Urinary bladder (tissue), 4 donors: ENCODE data around the gene FLG2. TPM values are rescaled to one million over a fixed set of nuclear protein-coding genes. Genes with fewer than 3 reads are reported as not detected.

ENCODE experiments used
- DNase-seq: peaks from one replicate; pipeline ENCODE4 v3.0.0-alpha.2; 2015; ENCODE audit errors: extremely low spot score
- H3K27ac ChIP-seq: one replicate; pipeline ENCODE4 v1.5.1; 2013; ENCODE audit warnings: low read depth, mild to moderate bottlenecking, moderate library complexity
- H3K36me3 ChIP-seq: one replicate; pipeline ENCODE4 v1.6.1; 2013; ENCODE audit warnings: mild to moderate bottlenecking, moderate library complexity; ENCODE audit not compliant: insufficient read depth
- H3K4me1 ChIP-seq: one replicate; pipeline ENCODE4 v1.6.1; 2013; ENCODE audit warnings: mild to moderate bottlenecking, moderate library complexity; ENCODE audit not compliant: insufficient read depth
- H3K4me3 ChIP-seq: one replicate; pipeline ENCODE4 v1.5.1; 2013; ENCODE audit warnings: low read depth, low read length
- WGBS: extraction: QIAGEN DNeasy Blood & Tissue Kit; methylation state at CpG from one replicate; pipeline ENCODE4 v1.1.7; 2013; 5-methylcytosine and 5-hydroxymethylcytosine counted together
- polyA plus RNA-seq: library from polyadenylated mRNA; stranded (reverse); fragments of 200-250 nt; gene quantifications from one replicate; pipeline ENCODE4 v1.2.3, GENCODE V29; 2013
- total RNA-seq: library from RNA; depleted of rRNA; stranded (reverse); fragments of >200 nt; gene quantifications from one replicate; pipeline ENCODE4 v1.2.3, GENCODE V29; 2014
- donor health status: healthy with polysubstance abuse.
- donor health status: healthy.

FLG2 gene
- total RNA-seq (not detected), polyA plus RNA-seq (not detected)

DNA sequence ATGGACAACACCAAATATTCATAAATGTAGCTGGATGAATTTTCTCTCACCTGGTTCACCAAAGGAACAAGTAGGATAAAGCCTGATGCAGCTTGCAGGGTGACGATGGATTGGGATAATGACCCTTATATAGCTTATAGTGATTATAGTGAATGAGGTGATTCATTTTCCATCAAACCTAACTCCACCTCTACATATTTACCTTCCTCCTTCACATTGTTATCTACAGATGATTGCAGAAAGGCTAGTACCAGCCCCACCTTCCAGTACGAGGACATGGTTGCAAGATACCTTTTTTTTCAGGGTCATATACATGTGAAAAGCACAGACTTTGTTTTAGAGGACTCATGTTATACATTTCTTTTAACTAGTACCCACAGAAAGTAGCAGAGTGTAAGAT lies at the start of gene FLG2:
Gene FLG2 (minus strand): TSS at position 101 of the 400 bp plus-strand sequence. CDS start 1,122 bp downstream, outside the sequence.
- Histone ChIP-seq H3K4me1 (no peaks in the 10 kb centered on the region), H3K36me3 (no peaks in the 10 kb centered on the region), H3K4me3 (no peak within 1 kb of the TSS), H3K27ac (no peak within 1 kb of the TSS)
- DNase-seq = no peak
- WGBS = 83% methylated on average over 2 of the region's 2 CpGs

GRCh38 chr1:152408664-152409063 lies 48.9 kb upstream of the FLG2 start:
- H3K36me3 ChIP-seq = no peaks in the 10 kb centered on the region
- no peak for DNase-seq
- WGBS = 90% methylated on average over 4 of the region's 4 CpGs
- H3K27ac ChIP-seq = no peak overlapping the region
- no peak overlapping the region for H3K4me3 ChIP-seq
- H3K4me1 ChIP-seq = no peaks in the 10 kb centered on the region

- H3K4me1 ChIP-seq = no peaks in the 10 kb centered on the region
- H3K27ac ChIP-seq = no peak overlapping the region
- H3K36me3 ChIP-seq = no peaks in the 10 kb centered on the region
- no peak for DNase-seq
- no peak overlapping the region for H3K4me3 ChIP-seq
- WGBS = 30% methylated on average over 8 of the region's 8 CpGs
Observed at GRCh38 chr1:152398812-152399698, 39.2 kb upstream of the FLG2 start.

DNA sequence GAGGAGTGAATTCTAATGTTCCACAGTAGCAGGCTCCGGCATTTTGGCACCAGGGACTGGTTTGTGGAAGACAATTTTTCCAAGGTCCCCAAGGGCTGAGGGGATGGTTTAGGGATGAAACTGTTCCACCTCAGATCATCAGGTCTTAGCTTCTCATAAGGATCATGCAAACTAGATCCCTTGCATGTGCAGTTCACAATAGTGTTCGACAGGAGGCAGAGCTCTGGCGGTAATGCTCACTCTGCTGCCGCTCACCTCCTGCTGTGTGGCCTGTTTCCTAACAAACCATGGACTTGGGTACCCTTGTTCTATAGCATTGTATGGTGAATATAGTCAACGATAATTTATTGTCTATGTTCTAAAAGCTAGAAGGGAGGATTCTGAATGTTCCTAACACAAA lies 37.7 kb upstream of the FLG2 start:
- Histone ChIP-seq H3K36me3 (no peaks in the 10 kb centered on the region), H3K4me3 (no peak overlapping the region), H3K4me1 (no peaks in the 10 kb centered on the region), H3K27ac (no peak overlapping the region)
- DNase-seq = no peak
- WGBS = 79% methylated on average over 5 of the region's 5 CpGs

DNA sequence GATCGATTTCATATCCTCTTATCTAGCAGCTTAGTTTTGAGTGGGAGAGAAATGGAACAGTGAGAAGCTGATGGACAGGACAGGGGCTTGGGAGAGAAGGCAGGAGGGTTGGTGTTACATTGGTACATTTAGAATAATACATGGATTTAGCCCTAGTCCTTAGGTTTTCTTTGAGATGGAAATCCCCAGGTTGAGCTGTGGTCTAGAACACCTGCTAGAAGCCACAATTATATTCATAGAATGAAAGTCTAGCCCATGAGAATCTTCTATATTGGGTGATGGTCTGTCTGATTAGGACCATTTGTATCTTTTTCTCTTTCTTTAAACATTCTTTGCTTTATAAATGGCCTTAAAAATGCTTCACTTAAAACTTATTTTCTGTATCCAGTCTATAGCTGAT lies 34.3 kb upstream of the FLG2 start:
- H3K4me3 ChIP-seq = no peak overlapping the region
- H3K27ac ChIP-seq = no peak overlapping the region
- no peaks in the 10 kb centered on the region for H3K4me1 ChIP-seq
- WGBS = 45% methylated on average over 1 of the region's 1 CpG
- no peak for DNase-seq
- H3K36me3 ChIP-seq = no peaks in the 10 kb centered on the region

GRCh38 chr1:152392909-152393308 lies 33.1 kb upstream of the FLG2 start:
- 69% methylated on average over 2 of the region's 2 CpGs for WGBS
- H3K27ac ChIP-seq = no peak overlapping the region
- H3K4me1 ChIP-seq = no peaks in the 10 kb centered on the region
- H3K4me3 ChIP-seq = no peak overlapping the region
- no peak for DNase-seq
- H3K36me3 ChIP-seq = no peaks in the 10 kb centered on the region

DNA sequence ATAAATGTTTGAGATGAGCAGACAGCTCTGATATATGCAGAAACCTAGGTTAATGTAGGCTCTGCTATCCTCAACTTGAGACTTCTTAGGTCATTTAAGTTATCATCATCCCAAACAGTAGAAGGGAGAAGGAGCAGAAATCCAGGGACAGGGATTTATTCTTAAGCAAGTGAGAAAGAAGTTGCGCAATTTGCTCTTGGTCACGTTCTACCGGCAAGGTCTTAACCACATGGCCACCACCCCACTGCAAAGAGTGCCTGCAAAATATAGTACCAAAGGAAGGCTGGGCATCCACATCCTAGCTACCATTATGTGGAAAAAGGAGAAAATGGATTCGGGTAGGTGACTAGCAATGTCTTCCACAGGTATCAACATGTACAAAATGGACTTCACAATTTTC lies 29.1 kb upstream of the FLG2 start:
- Histone ChIP-seq H3K36me3 (no peaks in the 10 kb centered on the region), H3K4me1 (no peaks in the 10 kb centered on the region), H3K4me3 (no peak overlapping the region), H3K27ac (no peak overlapping the region)
- no peak for DNase-seq
- 77% methylated on average over 4 of the region's 4 CpGs for WGBS

GRCh38 chr1:152386940-152387339 lies 27.1 kb upstream of the FLG2 start:
- Histone ChIP-seq H3K36me3 (no peaks in the 10 kb centered on the region), H3K4me1 (no peaks in the 10 kb centered on the region), H3K4me3 (no peak overlapping the region), H3K27ac (no peak overlapping the region)
- 74% methylated on average over 2 of the region's 2 CpGs for WGBS
- DNase-seq = no peak

DNA sequence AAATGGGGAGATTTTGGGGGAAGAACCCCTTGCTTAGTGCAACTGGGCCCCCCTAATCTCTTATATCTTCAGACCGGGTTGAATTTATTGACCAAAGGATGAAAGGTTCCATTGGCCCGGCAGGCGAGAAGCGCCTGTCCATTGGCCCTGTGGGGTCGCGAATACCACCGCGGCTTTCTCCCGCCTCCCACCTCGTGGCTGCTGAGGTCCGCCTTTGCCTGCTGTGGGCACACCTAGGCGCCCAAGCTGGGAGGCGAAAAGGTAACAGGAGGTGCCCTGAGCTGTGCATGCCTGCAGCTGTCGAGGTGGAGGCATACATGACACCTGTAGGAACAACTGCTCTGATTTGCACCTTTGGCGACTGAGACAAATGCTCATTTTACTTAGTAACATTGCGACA lies 21.1 kb upstream of the FLG2 start:
- H3K36me3 ChIP-seq = no peaks in the 10 kb centered on the region
- DNase-seq = no peak
- 82% methylated on average over 16 of the region's 16 CpGs for WGBS
- no peak overlapping the region for H3K27ac ChIP-seq
- no peaks in the 10 kb centered on the region for H3K4me1 ChIP-seq
- H3K4me3 ChIP-seq = no peak overlapping the region

DNA sequence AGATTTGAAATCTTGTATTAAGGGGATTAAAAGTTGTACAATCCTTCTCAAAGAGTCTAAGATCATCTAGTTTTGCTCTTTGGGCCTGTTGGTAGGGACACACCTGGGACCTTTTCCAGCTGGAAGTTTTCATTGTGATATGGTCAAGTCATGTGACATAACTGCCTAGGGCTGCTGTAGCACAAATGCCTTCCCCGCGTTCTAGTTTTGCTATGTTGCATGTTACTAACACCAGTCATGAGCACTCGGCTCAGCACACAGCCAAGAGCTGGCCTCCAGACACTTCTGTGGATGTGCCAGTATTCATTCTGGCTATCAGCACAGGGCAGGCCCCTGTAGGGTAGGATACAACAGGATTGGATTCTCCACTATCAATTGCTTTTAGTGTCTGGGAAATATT lies 14.6 kb upstream of the FLG2 start:
- no peaks in the 10 kb centered on the region for H3K4me1 ChIP-seq
- WGBS = 66% methylated on average over 3 of the region's 3 CpGs
- no peak overlapping the region for H3K4me3 ChIP-seq
- DNase-seq = no peak
- no peak overlapping the region for H3K27ac ChIP-seq
- H3K36me3 ChIP-seq = no peaks in the 10 kb centered on the region

DNA sequence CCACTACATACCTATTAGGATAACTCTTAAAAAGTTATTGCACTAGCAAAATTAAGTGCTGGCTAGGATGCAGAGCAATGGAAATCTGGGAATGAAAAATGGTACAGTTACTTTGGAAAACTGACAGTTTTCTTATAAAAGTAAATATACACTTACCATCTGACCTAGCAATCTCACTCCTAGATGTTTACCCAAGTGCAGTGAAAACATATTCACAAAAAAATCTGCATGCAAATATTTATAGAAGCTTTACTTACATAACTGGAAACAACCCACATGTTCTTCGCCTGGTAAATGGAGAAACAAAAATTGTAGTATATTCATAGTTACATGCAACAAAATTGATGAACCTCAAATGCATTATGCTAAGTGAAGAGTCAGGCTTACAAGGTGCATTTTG lies 12.9 kb upstream of the FLG2 start:
- no peak for DNase-seq
- 57% methylated on average over 1 of the region's 1 CpG for WGBS
- Histone ChIP-seq H3K4me3 (no peak overlapping the region), H3K36me3 (no peaks in the 10 kb centered on the region), H3K27ac (no peak overlapping the region), H3K4me1 (no peaks in the 10 kb centered on the region)

DNA sequence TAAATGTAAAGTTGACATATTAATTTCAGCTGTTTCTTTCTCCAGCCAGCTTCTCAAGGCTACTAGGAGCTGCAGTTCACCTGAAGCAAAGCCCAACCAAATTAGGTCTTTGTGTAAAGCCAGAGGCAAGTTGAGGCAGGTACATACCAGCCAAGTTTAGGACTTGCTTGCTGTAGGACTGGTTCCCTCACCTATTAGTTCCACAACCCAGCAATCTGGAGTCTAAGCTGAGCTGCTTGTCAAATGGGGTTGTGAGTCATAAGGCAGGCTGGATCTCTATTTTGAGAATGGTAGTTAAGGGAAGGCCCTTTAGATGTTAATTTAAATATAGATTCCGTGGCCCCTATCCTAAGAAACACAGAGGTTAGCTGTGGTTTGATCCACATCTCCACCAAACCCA lies 7.6 kb upstream of the FLG2 start:
- Histone ChIP-seq H3K4me3 (no peak overlapping the region), H3K27ac (no peak overlapping the region), H3K4me1 (no peaks in the 10 kb centered on the region), H3K36me3 (no peaks in the 10 kb centered on the region)
- DNase-seq = no peak
- WGBS = 68% methylated on average over 1 of the region's 1 CpG

GRCh38 chr1:152356736-152357135 lies 3.1 kb downstream of the FLG2 start:
- Histone ChIP-seq H3K36me3 (no peaks in the 10 kb centered on the region), H3K27ac (no peak overlapping the region), H3K4me3 (no peak overlapping the region), H3K4me1 (no peaks in the 10 kb centered on the region)
- WGBS = 0% methylated on average over 1 of the region's 1 CpG
- no peak for DNase-seq

GRCh38 chr1:152349611-152350010 lies 10.2 kb downstream of the FLG2 start:
- Histone ChIP-seq H3K36me3 (no peaks in the 10 kb centered on the region), H3K4me3 (no peak overlapping the region), H3K27ac (no peak overlapping the region), H3K4me1 (no peaks in the 10 kb centered on the region)
- WGBS = 96% methylated on average over 2 of the region's 2 CpGs
- no peak for DNase-seq
